ENCODE measurements around the gene DNM2.

DNA sequence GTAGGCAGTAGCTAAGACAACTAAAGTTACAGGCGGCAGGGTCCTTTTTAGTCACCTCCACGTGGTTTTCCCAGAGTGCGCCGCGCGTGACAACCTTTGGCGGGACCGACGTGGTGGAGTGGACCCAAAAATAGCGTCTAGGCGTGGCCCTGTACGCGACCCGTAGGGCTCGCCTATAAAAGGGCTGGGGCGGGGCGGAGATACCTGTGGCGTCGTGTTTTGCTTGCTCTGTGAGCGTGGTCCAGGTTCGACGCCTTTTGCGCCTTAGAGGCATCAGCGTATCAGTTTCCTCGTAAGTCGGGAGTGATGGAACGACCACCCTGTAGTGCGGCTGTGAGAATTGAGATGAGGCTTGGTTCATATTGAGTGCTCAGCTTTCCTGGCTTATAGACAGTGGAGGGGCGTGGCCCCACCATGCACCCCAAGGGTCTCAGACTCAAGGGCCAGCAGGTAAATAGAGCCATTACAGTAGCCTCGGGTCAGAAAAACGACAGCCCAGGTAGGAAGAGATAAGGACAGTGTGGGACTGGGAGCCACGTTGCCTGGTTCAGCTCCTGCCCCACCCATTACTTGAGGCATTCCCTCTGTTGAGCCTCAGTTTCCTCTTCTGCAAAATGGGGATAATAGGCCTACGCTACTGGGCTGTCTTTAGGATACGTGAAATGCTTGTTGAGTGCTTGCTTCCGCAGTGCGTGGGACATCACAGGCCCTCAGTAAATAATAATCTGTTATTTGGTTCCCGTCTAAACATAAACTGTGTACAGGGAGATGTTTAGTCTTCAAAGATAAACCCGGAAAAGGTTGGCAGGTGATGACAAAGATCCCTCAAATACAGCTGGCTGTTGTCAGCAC lies 118.8 kb downstream of the DNM2 start:
- TF ChIP-seq POLR2A (IDR thresholded peaks at IDR 0.05; ENCODE audit: low read depth, low read length) (no peak), POLR2AphosphoS5 (IDR thresholded peaks at IDR 0.05; ENCODE audit: low read depth, low read length) (no peak), TAF1 (IDR thresholded peaks at IDR 0.05; ENCODE audit: borderline replicate concordance, low read depth, low read length) (no peak)

Measured in GM12892 (cell line).